Kidney (tissue), 14 donors: ENCODE data around the gene PITPNC1. TPM values are rescaled to one million over a fixed set of nuclear protein-coding genes. Genes with fewer than 3 reads are reported as not detected.

Experiments
- DNase-seq, 5 donors: peaks; one replicate each; pipeline ENCODE4 v3.0.0-alpha.2; 2013 to 2020
- FAIRE-seq: peaks from 2 replicates; lab custom pipeline; 2012; peaks lifted over from hg19 to GRCh38; lab: Jason Lieb, UNC
- H3K27ac ChIP-seq, 2 donors: one replicate each; pipeline ENCODE4 v1.7.0; 2013; ENCODE audit warnings: low read depth in 2 of 2, low read length in 2 of 2, inconsistent platforms in 1 of 2
- H3K27me3 ChIP-seq: one replicate; pipeline ENCODE4 v1.7.1; 2013; ENCODE audit warnings: low read length, inconsistent platforms; ENCODE audit not compliant: control insufficient read depth, insufficient read depth
- H3K36me3 ChIP-seq, 3 donors: one replicate each; pipeline versions ENCODE4 v1.7.0 to v1.7.1; 2013; ENCODE audit warnings: low read length in 3 of 3, control low read depth in 1 of 3, inconsistent platforms in 1 of 3; ENCODE audit not compliant: insufficient read depth in 3 of 3, control insufficient read depth in 2 of 3
- H3K4me1 ChIP-seq, 3 donors: one replicate each; pipeline versions ENCODE4 v1.7.0 to v1.7.1; 2013; ENCODE audit warnings: low read length in 3 of 3, inconsistent platforms in 1 of 3, low read depth in 1 of 3; ENCODE audit not compliant: control insufficient read depth in 2 of 3, insufficient read depth in 2 of 3
- H3K4me3 ChIP-seq, 3 donors: one replicate each; pipeline versions ENCODE4 v1.7.0 to v1.8.1; 2013; ENCODE audit warnings: low read length in 3 of 3, control low read depth in 1 of 3, inconsistent platforms in 1 of 3
- H3K9ac ChIP-seq, 3 donors: one replicate each; pipeline versions ENCODE4 v1.7.0 to v1.7.1; 2013; ENCODE audit warnings: low read length in 3 of 3, control low read depth in 1 of 3, inconsistent platforms in 1 of 3
- H3K9me3 ChIP-seq, 3 donors: one replicate each; pipeline versions ENCODE4 v1.7.0 to v1.7.1; 2013; ENCODE audit warnings: low read length in 3 of 3, control low read depth in 1 of 3, inconsistent platforms in 1 of 3; ENCODE audit not compliant: control insufficient read depth in 2 of 3, insufficient read depth in 1 of 3
- intact Hi-C: fragments of 100-400 bp; cut with DNase I; formaldehyde crosslinking; loops from one replicate; pipeline ENCODE4 v1.11.1; 2022
- microRNA-seq: library from miRNA; unstranded; fragments of <30 nt; microRNA quantifications from one replicate; pipeline ENCODE4 v1.2.0, GENCODE V29; 2020
- polyA plus RNA-seq: library from polyadenylated mRNA; stranded (reverse); fragments of 350-450 nt; fragmentation: Illumina TruSeq; extraction: RNeasy Lipid Tissue Mini Kit (QIAGEN cat#74804); gene quantifications from one replicate; pipeline ENCODE4 v1.2.3, GENCODE V29; 2014; ENCODE audit warnings: low read depth, low replicate concordance; ENCODE audit not compliant: insufficient read depth
- total RNA-seq: library from RNA; stranded (reverse); fragmentation: NEBNext Ultra II Directional; extraction: Animal tissue kit (Norgen Biotek cat#: 25700); gene quantifications from one replicate; pipeline ENCODE4 v1.2.1, GENCODE V29; 2021
- TF ChIP-seq, protein P1 (sequence below): IDR thresholded peaks from 3 replicates; pipeline ENCODE4 v1.5.1; 2012; ENCODE audit warnings: mild to moderate bottlenecking, moderate library complexity, borderline replicate concordance; ENCODE audit not compliant: insufficient read depth; ENCODE audit errors: extremely low read depth
- donor health status: control.
- donor health status: control.
- donor health status: control.
- donor health status: control.
- donor health status: control.
- donor health status: DM: yes; HTN: yes; CAD: no.
- donor health status: Normal renal cell carcinoma (clear cell type).

The PITPNC1 gene
- total and polyA plus RNA-seq, 2 donors from 2014 or later: 14.2 to 41.3 TPM

DNA sequence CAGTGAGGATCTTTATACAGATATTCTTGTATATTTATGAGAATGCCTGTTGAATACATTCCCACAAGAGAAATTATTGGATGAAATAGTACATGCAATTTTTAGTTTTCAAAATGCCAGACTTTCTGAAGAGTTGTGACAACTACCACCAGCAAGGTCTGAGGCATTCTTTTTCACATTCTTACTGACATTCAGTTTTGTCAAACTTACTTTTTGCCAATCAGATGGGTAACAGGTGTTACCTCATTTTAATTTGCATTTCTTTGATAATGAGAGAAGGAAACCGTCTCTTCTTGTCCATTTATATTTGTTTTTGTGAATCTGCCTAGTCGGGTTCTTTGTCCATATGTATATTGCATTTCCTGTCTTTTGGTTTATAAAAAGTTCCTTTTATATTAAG lies 364.9 kb downstream of the PITPNC1 start:
- H3K9ac ChIP-seq: no peak overlapping the region
- FAIRE-seq (no peak), DNase-seq (no peak)
- H3K27me3 ChIP-seq: no peaks in the 10 kb centered on the region
- peaks cover 5 to 58% (median 27%) of the 10 kb centered on the region in 3 donors for H3K36me3 ChIP-seq
- no peaks in the 10 kb centered on the region for H3K4me1 ChIP-seq
- no peak overlapping the region for H3K27ac ChIP-seq
- TF ChIP-seq, protein P1, sequence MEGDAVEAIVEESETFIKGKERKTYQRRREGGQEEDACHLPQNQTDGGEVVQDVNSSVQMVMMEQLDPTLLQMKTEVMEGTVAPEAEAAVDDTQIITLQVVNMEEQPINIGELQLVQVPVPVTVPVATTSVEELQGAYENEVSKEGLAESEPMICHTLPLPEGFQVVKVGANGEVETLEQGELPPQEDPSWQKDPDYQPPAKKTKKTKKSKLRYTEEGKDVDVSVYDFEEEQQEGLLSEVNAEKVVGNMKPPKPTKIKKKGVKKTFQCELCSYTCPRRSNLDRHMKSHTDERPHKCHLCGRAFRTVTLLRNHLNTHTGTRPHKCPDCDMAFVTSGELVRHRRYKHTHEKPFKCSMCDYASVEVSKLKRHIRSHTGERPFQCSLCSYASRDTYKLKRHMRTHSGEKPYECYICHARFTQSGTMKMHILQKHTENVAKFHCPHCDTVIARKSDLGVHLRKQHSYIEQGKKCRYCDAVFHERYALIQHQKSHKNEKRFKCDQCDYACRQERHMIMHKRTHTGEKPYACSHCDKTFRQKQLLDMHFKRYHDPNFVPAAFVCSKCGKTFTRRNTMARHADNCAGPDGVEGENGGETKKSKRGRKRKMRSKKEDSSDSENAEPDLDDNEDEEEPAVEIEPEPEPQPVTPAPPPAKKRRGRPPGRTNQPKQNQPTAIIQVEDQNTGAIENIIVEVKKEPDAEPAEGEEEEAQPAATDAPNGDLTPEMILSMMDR: no peak
- intact Hi-C loops: no loop called here
- H3K4me3 ChIP-seq: no peak overlapping the region
- H3K9me3 ChIP-seq: no peaks in the 10 kb centered on the region

Small RNA genes lying within 50 kb of the gene (microRNA-seq; reads per million reads assigned to microRNA genes)
- gene MIR548AA2 (not detected), gene MIR548D2 (not detected)

Other genes with a start within 250 kb of the PITPNC1 start
- gene HELZ, start 132.1 kb upstream of the PITPNC1 start, total RNA-seq: 58.8 TPM
- gene HELZ, start 132.1 kb upstream of the PITPNC1 start, polyA plus RNA-seq: 2.8 TPM
- gene PSMD12, start 10.7 kb upstream of the PITPNC1 start, total RNA-seq: 46.0 TPM
- 26.0 TPM for gene PSMD12, start 10.7 kb upstream of the PITPNC1 start, polyA plus RNA-seq